ENCODE results near the gene CACNA1B.

The CACNA1B gene

GRCh38 chr9:138071731-138072130 lies 194.1 kb downstream of the CACNA1B start:
- Mint-ChIP-seq H3K36me3 (ENCODE audit: low read depth) (no peaks in the 10 kb centered on the region), H3K4me1 (no peaks in the 10 kb centered on the region), H3K27me3 (ENCODE audit: low read depth) (no peaks in the 10 kb centered on the region), H3K9me3 (no peaks in the 10 kb centered on the region), H3K27ac (no peak overlapping the region), H3K4me3 (no peak overlapping the region)
- no peak for TF ChIP-seq CTCF (IDR thresholded peaks at IDR 0.05; ENCODE audit: unreplicated experiment in 3 of 3)

DNA sequence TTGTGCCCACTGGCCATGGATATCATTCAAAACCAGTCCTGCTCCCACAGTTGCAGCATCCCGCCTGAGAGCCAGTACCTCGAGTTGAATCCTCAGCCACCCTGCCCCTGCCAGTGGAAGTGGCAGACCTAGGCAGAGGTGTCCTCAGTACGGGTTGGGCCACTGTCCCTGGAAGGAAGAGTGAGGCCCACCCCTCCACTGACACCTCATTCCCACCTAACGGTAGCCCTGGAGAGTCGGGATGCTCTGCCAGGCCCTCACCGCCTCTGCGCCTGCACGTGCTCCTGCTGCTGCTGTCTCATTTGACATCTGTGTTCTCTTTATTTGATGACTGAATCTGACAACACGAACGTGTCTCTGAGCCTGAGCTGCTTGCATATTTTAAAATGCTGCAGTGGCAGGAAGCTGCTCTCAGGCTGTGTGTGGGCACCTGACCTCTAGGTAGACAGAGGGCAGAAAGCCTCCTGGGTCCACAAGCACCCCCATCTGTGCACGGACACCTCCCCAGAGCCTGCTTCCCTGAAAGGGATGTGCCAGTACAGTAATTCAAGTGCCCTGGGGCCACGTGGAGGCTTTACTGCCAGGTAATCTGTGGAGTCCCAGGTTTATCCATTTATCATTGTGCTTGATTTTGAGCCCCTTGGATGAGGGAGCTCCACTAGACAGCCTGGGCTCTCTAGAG lies 194.7 kb downstream of the CACNA1B start:
- Mint-ChIP-seq H3K4me1 (no peaks in the 10 kb centered on the region), H3K9me3 (no peaks in the 10 kb centered on the region), H3K27me3 (ENCODE audit: low read depth) (no peaks in the 10 kb centered on the region), H3K36me3 (ENCODE audit: low read depth) (no peaks in the 10 kb centered on the region), H3K4me3 (no peak overlapping the region), H3K27ac (no peak overlapping the region)
- no peak for TF ChIP-seq CTCF (IDR thresholded peaks at IDR 0.05; ENCODE audit: unreplicated experiment in 3 of 3)

- H3K9me3 Mint-ChIP-seq = no peaks in the 10 kb centered on the region
- TF ChIP-seq CTCF (IDR thresholded peaks at IDR 0.05; ENCODE audit: unreplicated experiment in 3 of 3) = no peak
- no peaks in the 10 kb centered on the region for H3K27me3 Mint-ChIP-seq (ENCODE audit: low read depth)
- no peaks in the 10 kb centered on the region for H3K36me3 Mint-ChIP-seq (ENCODE audit: low read depth)
- H3K4me1 Mint-ChIP-seq = no peaks in the 10 kb centered on the region
- no peak overlapping the region for H3K27ac Mint-ChIP-seq
- H3K4me3 Mint-ChIP-seq = no peak overlapping the region
These were observed 195.3 kb downstream of the CACNA1B start for GRCh38 chr9:138072897-138073296.

DNA sequence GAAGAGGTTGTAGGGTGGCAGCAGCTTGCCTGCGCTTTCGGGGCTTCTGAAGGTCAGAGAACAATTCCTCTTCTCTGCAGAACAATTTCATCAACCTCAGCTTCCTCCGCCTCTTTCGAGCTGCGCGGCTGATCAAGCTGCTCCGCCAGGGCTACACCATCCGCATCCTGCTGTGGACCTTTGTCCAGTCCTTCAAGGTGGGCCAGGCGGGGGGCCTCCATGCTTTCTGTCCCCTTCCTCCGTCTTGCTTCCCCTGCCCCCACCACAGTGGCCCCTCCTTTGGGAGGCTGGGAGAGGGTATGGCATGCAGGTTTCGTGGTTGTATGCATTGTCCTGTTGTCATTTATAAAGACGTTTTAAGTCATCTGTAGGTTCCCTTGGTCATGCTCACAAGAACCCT lies 195.8 kb downstream of the CACNA1B start:
- no peaks in the 10 kb centered on the region for H3K9me3 Mint-ChIP-seq
- no peaks in the 10 kb centered on the region for H3K27me3 Mint-ChIP-seq (ENCODE audit: low read depth)
- H3K27ac Mint-ChIP-seq = no peak overlapping the region
- no peak for TF ChIP-seq CTCF (IDR thresholded peaks at IDR 0.05; ENCODE audit: unreplicated experiment in 3 of 3)
- no peaks in the 10 kb centered on the region for H3K36me3 Mint-ChIP-seq (ENCODE audit: low read depth)
- H3K4me1 Mint-ChIP-seq = no peaks in the 10 kb centered on the region
- H3K4me3 Mint-ChIP-seq = no peak overlapping the region

- H3K27me3 Mint-ChIP-seq (ENCODE audit: low read depth) = no peaks in the 10 kb centered on the region
- H3K27ac Mint-ChIP-seq = no peak overlapping the region
- H3K36me3 Mint-ChIP-seq (ENCODE audit: low read depth) = no peaks in the 10 kb centered on the region
- TF ChIP-seq CTCF (IDR thresholded peaks at IDR 0.05; ENCODE audit: unreplicated experiment in 3 of 3) = no peak
- no peaks in the 10 kb centered on the region for H3K4me1 Mint-ChIP-seq
- no peak overlapping the region for H3K4me3 Mint-ChIP-seq
- no peaks in the 10 kb centered on the region for H3K9me3 Mint-ChIP-seq
These were observed 196.2 kb downstream of the CACNA1B start for GRCh38 chr9:138073808-138074207.

- H3K27ac Mint-ChIP-seq = no peak overlapping the region
- no peaks in the 10 kb centered on the region for H3K4me1 Mint-ChIP-seq
- H3K4me3 Mint-ChIP-seq = no peak overlapping the region
- H3K9me3 Mint-ChIP-seq = no peaks in the 10 kb centered on the region
- H3K27me3 Mint-ChIP-seq (ENCODE audit: low read depth) = no peaks in the 10 kb centered on the region
- H3K36me3 Mint-ChIP-seq (ENCODE audit: low read depth) = no peaks in the 10 kb centered on the region
- TF ChIP-seq CTCF (IDR thresholded peaks at IDR 0.05; ENCODE audit: unreplicated experiment in 3 of 3) = no peak
These were observed 196.9 kb downstream of the CACNA1B start for GRCh38 chr9:138074516-138074915.
